ENCODE data around the gene RASSF4.

The RASSF4 gene

DNA sequence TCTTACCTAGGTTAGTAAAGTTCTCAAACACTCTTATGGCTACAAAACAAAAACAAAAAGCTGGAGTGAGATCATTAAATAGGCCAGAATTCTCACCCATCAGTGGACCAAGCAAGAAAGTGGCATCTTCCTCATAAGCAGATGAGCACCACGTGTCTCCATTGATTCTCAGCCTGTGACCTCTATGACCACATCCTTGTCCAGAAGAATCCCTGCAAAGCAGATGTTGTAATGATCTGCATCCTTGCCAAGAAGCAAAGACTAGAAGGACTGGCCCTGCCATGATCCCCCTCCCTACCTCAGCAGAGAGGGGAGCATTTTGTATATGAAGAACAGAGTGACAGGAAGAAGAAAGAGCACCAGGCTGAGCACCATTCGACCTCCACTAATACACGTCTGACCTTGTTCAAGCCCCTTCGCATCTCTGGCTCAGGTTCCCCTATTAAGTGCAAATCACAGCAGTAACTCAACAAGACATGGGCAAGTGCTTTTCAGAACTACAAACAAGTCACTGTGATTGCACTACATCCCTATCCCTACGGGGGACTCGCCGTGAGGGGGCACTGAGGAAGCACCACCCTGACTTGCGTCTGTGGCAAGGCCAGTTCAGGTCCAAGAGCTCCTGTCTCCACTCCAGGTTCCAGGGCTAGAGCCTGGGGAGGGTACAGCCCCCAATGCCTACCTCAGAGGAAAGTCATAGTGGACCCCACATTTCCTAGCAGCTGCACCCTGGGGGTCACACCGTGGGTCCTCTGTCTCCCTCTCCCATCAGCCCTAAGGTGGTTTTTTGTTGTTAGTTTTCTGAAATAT, 22.2 kb upstream of the RASSF4 start:
- Histone ChIP-seq H3K9ac (ENCODE audit: low read length) (no peak overlapping the region), H3K36me3 (ENCODE audit: control insufficient read depth, low read depth, low read length) (no peaks in the 10 kb centered on the region), H3K4me3 (ENCODE audit: low read length) (no peak overlapping the region), H3K4me1 (ENCODE audit: control insufficient read depth, low read depth, low read length) (no peaks in the 10 kb centered on the region), H3K9me3 (ENCODE audit: control insufficient read depth, low read depth, low read length) (no peaks in the 10 kb centered on the region), H3K27me3 (ENCODE audit: control insufficient read depth, insufficient read depth, low read length) (no peaks in the 10 kb centered on the region), H3K27ac (ENCODE audit: low read length) (no peak overlapping the region)

GRCh38 chr10:44938956-44939355, 20.6 kb upstream of the RASSF4 start:
- H3K27me3 ChIP-seq (ENCODE audit: control insufficient read depth, insufficient read depth, low read length): no peaks in the 10 kb centered on the region
- no peak overlapping the region for H3K9ac ChIP-seq (ENCODE audit: low read length)
- no peaks in the 10 kb centered on the region for H3K36me3 ChIP-seq (ENCODE audit: control insufficient read depth, low read depth, low read length)
- no peak overlapping the region for H3K4me3 ChIP-seq (ENCODE audit: low read length)
- no peak overlapping the region for H3K27ac ChIP-seq (ENCODE audit: low read length)
- no peaks in the 10 kb centered on the region for H3K4me1 ChIP-seq (ENCODE audit: control insufficient read depth, low read depth, low read length)
- H3K9me3 ChIP-seq (ENCODE audit: control insufficient read depth, low read depth, low read length): no peaks in the 10 kb centered on the region

DNA sequence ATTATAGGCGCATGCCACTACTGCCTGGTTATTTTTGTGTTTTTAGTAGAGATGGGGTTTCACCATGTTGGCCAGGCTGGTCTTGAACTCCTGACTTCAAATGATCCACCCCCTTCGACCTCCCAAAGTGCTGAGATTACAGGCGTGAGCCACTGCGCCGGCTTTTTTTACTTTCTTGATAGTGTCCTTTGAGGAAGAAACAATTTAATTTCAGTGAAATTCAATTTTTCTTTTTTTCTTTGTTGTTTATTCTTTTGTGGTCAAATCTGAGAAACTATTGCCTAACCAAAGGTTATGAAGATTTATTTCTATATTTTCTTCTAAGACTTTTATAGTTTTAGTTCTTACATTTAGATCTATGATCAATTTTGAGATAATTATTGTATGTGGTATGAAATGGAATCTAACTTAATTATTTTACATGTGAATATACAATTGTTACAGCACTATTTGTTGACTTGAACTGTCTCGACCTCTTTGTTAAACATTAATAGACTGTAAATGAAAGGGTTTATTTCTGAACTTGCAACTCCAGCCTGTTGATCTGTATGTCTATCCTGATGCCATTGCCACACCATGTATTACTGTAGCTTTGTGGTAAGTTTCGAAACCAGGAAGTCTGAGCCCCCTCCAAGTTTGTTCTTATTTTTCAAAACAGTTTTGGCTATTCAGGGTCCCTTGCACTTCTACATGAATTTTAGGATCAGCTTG, 19.8 kb upstream of the RASSF4 start:
- Histone ChIP-seq H3K9me3 (ENCODE audit: control insufficient read depth, low read depth, low read length) (peaks cover 3% of the 10 kb centered on the region), H3K27ac (ENCODE audit: low read length) (no peak overlapping the region), H3K4me1 (ENCODE audit: control insufficient read depth, low read depth, low read length) (no peaks in the 10 kb centered on the region), H3K36me3 (ENCODE audit: control insufficient read depth, low read depth, low read length) (no peaks in the 10 kb centered on the region), H3K27me3 (ENCODE audit: control insufficient read depth, insufficient read depth, low read length) (no peaks in the 10 kb centered on the region), H3K4me3 (ENCODE audit: low read length) (no peak overlapping the region), H3K9ac (ENCODE audit: low read length) (no peak overlapping the region)

GRCh38 chr10:44944354-44944753, 15.2 kb upstream of the RASSF4 start:
- Histone ChIP-seq H3K36me3 (ENCODE audit: control insufficient read depth, low read depth, low read length) (no peaks in the 10 kb centered on the region), H3K4me3 (ENCODE audit: low read length) (no peak overlapping the region), H3K27me3 (ENCODE audit: control insufficient read depth, insufficient read depth, low read length) (no peaks in the 10 kb centered on the region), H3K4me1 (ENCODE audit: control insufficient read depth, low read depth, low read length) (no peaks in the 10 kb centered on the region), H3K27ac (ENCODE audit: low read length) (no peak overlapping the region), H3K9me3 (ENCODE audit: control insufficient read depth, low read depth, low read length) (peaks cover 3% of the 10 kb centered on the region), H3K9ac (ENCODE audit: low read length) (no peak overlapping the region)

DNA sequence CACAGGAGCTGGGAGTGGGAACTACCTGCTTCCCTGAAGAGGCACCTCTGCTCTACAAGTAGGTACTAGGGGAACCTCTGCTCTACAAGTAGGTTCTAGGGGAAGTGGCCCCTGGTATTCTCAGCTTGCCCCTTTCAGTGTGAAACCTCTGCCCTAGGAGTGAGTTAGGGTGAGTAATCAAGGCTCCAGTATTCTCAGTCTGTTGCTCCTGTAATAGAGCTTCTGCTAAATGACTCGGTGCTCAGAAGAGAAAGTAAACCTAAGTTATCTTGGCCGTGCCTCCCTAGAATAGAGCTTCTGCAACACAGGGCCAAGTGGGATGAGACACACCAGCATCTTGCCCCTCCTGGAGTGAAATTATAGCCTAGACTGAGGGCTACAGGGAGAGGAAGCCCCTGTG, 13.4 kb upstream of the RASSF4 start:
- H3K27me3 ChIP-seq (ENCODE audit: control insufficient read depth, insufficient read depth, low read length): no peaks in the 10 kb centered on the region
- H3K9me3 ChIP-seq (ENCODE audit: control insufficient read depth, low read depth, low read length): peaks cover 3% of the 10 kb centered on the region
- H3K9ac ChIP-seq (ENCODE audit: low read length): no peak overlapping the region
- H3K36me3 ChIP-seq (ENCODE audit: control insufficient read depth, low read depth, low read length): no peaks in the 10 kb centered on the region
- no peaks in the 10 kb centered on the region for H3K4me1 ChIP-seq (ENCODE audit: control insufficient read depth, low read depth, low read length)
- no peak overlapping the region for H3K4me3 ChIP-seq (ENCODE audit: low read length)
- no peak overlapping the region for H3K27ac ChIP-seq (ENCODE audit: low read length)

DNA sequence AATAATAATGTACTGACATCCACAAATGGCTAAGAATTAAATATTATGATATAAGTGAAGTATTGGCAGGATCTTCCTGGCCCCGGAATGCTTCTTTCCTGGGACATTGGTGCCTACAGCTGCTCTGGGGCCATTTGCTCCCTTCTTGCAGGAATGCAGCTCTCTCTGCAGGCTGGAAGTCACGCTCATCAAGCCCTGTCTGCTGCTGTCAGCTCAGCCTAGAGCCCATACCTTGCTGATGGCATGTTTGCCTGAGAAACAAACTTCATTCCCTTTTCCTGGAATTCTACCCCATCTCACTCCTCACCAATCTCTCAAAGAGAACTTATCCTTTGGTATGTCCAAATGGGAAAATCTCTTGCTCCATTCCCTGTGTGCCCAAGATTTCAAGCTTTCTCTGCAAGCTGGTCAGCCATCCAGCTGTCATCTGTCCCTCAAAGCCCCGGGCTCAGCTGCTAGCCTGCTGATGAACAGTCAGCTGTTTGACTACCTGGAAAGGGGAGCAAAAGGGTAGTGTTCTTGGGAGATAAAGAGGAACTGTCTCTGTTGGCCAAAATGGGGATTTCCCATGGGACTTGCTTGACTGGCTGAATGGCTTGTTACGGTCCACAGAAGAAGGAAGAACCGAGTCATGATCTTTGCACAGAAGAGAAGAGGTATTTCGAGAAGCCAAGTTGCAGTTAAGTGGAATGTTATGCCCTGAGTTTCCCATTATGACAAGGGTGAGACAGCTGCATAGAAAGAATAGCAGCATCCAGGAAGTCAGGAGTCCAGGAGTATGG, 12.0 kb upstream of the RASSF4 start:
- no peak overlapping the region for H3K27ac ChIP-seq (ENCODE audit: low read length)
- peaks cover 3% of the 10 kb centered on the region for H3K9me3 ChIP-seq (ENCODE audit: control insufficient read depth, low read depth, low read length)
- no peaks in the 10 kb centered on the region for H3K36me3 ChIP-seq (ENCODE audit: control insufficient read depth, low read depth, low read length)
- no peaks in the 10 kb centered on the region for H3K27me3 ChIP-seq (ENCODE audit: control insufficient read depth, insufficient read depth, low read length)
- peaks cover 1% of the 10 kb centered on the region for H3K4me1 ChIP-seq (ENCODE audit: control insufficient read depth, low read depth, low read length)
- no peak overlapping the region for H3K4me3 ChIP-seq (ENCODE audit: low read length)
- no peak overlapping the region for H3K9ac ChIP-seq (ENCODE audit: low read length)

GRCh38 chr10:44948642-44949041, 11.0 kb upstream of the RASSF4 start:
- Histone ChIP-seq H3K27ac (ENCODE audit: low read length) (no peak overlapping the region), H3K4me3 (ENCODE audit: low read length) (no peak overlapping the region), H3K4me1 (ENCODE audit: control insufficient read depth, low read depth, low read length) (peaks cover 8% of the 10 kb centered on the region), H3K9me3 (ENCODE audit: control insufficient read depth, low read depth, low read length) (peaks cover 3% of the 10 kb centered on the region), H3K36me3 (ENCODE audit: control insufficient read depth, low read depth, low read length) (no peaks in the 10 kb centered on the region), H3K9ac (ENCODE audit: low read length) (no peak overlapping the region), H3K27me3 (ENCODE audit: control insufficient read depth, insufficient read depth, low read length) (no peaks in the 10 kb centered on the region)

DNA sequence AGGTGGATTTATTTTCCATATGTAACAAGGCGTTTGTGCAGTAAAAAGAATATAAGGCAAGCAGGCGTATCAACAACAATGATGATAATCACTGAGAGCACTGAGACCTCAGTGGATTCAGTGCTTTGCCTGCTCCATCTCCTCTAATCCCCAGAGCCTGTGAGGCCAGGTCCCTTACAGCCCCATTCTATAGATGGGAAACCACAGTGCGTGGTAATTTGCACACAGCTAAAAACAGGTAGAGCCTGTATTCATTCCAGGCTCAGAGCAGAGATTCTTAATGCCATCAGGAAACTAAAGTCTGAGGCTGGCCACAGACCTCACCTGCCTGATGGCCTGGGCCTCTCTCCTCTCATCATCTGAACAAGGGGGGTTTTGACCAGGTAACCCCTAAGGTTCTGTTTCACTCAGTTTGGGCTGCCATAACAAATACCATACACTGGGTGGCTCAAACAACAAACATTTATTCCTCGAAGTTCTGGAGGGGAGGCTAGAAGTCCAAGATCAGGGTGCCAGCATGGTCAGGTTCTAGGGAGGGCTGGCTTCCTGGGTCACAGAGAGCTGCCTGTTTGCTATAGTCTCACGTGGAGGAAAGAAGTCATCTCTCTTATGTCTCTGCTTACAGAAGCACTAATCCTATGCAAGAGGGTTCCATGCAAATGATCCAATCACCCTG, 10.3 kb upstream of the RASSF4 start:
- no peaks in the 10 kb centered on the region for H3K27me3 ChIP-seq (ENCODE audit: control insufficient read depth, insufficient read depth, low read length)
- no peak overlapping the region for H3K9ac ChIP-seq (ENCODE audit: low read length)
- H3K27ac ChIP-seq (ENCODE audit: low read length): no peak overlapping the region
- H3K36me3 ChIP-seq (ENCODE audit: control insufficient read depth, low read depth, low read length): no peaks in the 10 kb centered on the region
- H3K4me3 ChIP-seq (ENCODE audit: low read length): no peak overlapping the region
- peaks cover 8% of the 10 kb centered on the region for H3K4me1 ChIP-seq (ENCODE audit: control insufficient read depth, low read depth, low read length)
- H3K9me3 ChIP-seq (ENCODE audit: control insufficient read depth, low read depth, low read length): peaks cover 3% of the 10 kb centered on the region

- Histone ChIP-seq H3K9ac (ENCODE audit: low read length) (no peak overlapping the region), H3K27ac (ENCODE audit: low read length) (no peak overlapping the region), H3K9me3 (ENCODE audit: control insufficient read depth, low read depth, low read length) (no peaks in the 10 kb centered on the region), H3K36me3 (ENCODE audit: control insufficient read depth, low read depth, low read length) (no peaks in the 10 kb centered on the region), H3K27me3 (ENCODE audit: control insufficient read depth, insufficient read depth, low read length) (no peaks in the 10 kb centered on the region), H3K4me1 (ENCODE audit: control insufficient read depth, low read depth, low read length) (peaks cover 8% of the 10 kb centered on the region), H3K4me3 (ENCODE audit: low read length) (no peak overlapping the region)
Measured at GRCh38 chr10:44949915-44950314, 9.7 kb upstream of the RASSF4 start.

DNA sequence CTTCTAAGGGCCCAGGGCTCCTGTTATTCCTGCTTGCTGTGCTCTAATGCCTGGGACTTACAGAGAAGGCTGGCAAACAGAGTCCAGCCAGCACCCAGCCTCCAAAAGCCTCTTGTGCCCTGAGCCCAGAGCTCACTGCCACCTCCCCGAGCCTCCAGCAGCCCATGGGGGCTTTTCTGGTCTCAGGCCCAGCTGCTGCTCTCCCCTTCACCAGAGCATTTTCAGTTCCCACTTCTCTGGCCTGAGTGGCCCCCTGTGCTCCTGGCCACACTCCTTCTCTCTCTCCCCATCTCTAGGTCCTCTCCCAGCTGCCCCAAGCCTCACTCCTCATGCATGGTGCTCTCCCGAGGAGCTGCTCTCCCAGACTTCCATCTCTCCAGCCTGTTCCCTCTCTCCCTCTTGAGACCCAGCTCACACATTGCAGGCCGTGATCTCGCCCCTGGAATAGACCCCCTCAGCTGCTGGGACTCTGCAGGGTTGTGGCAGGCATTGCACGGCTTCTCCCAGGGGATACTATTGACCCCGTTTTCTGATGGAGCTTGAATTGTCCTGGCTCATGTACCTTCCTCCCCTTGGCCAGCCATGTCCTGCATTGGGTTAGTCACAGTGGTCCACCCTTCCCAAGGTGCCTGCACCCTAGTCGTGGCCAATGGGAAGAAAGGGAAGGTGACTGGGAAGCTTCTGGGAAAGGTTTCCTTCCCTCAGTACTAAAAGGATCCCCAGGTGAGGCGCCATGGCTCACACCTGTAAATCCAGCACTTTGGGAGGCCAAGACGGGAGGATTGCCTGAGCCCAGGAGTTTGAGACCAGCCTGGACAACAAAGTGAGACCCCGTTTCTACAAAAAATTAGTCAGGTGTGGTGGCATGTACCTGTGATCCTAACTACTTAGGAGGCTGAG, 9.0 kb upstream of the RASSF4 start:
- H3K36me3 ChIP-seq (ENCODE audit: control insufficient read depth, low read depth, low read length): no peaks in the 10 kb centered on the region

More for the DNA sequence above, 9.0 kb upstream of the RASSF4 start:
- H3K4me3 ChIP-seq (ENCODE audit: low read length): no peak overlapping the region
- no peaks in the 10 kb centered on the region for H3K27me3 ChIP-seq (ENCODE audit: control insufficient read depth, insufficient read depth, low read length)
- peaks cover 8% of the 10 kb centered on the region for H3K4me1 ChIP-seq (ENCODE audit: control insufficient read depth, low read depth, low read length)
- no peaks in the 10 kb centered on the region for H3K9me3 ChIP-seq (ENCODE audit: control insufficient read depth, low read depth, low read length)
- no peak overlapping the region for H3K9ac ChIP-seq (ENCODE audit: low read length)
- no peak overlapping the region for H3K27ac ChIP-seq (ENCODE audit: low read length)
